HS-5 (cell line): ENCODE results near the gene CTNNA2.

ENCODE experiments used
- DNase-seq: peaks from one replicate; pipeline ENCODE4 v3.0.0-alpha.2; 2012; ENCODE audit warnings: low read depth

The CTNNA2 gene

GRCh38 chr2:79984476-79984875 is 471.6 kb downstream of the CTNNA2 start:
- DNase-seq, result no peak

GRCh38 chr2:79985145-79985544 is 472.3 kb downstream of the CTNNA2 start:
- DNase-seq, result no peak

- DNase-seq, result no peak
Observed at GRCh38 chr2:79985571-79985970, 472.7 kb downstream of the CTNNA2 start.

GRCh38 chr2:79993144-79993543 is 480.3 kb downstream of the CTNNA2 start:
- no peak for DNase-seq

GRCh38 chr2:79994161-79994560 is 481.3 kb downstream of the CTNNA2 start:
- DNase-seq, result no peak

GRCh38 chr2:79994965-79995364 is 482.1 kb downstream of the CTNNA2 start:
- no peak for DNase-seq

- DNase-seq, result no peak
Observed at GRCh38 chr2:79996709-79997108, 483.9 kb downstream of the CTNNA2 start.

GRCh38 chr2:80001701-80002101 is 488.9 kb downstream of the CTNNA2 start:
- peak; percentile 74 for DNase-seq

- no peak for DNase-seq
Observed at GRCh38 chr2:80002112-80002511, 489.3 kb downstream of the CTNNA2 start.

- DNase-seq, result no peak
Observed at GRCh38 chr2:80002568-80003157, 489.8 kb downstream of the CTNNA2 start.

- DNase-seq, result no peak
Observed at GRCh38 chr2:80007777-80008503, 495.1 kb downstream of the CTNNA2 start.

- DNase-seq, result no peak
Observed at GRCh38 chr2:80008596-80008995, 495.7 kb downstream of the CTNNA2 start.

GRCh38 chr2:80009211-80009610 is 496.4 kb downstream of the CTNNA2 start:
- no peak for DNase-seq

- DNase-seq, result no peak
Observed at GRCh38 chr2:80012061-80012460, 499.2 kb downstream of the CTNNA2 start.

GRCh38 chr2:80014637-80015036 is 501.8 kb downstream of the CTNNA2 start:
- DNase-seq, result peak; percentile 59

GRCh38 chr2:80016171-80016570 is 503.3 kb downstream of the CTNNA2 start:
- DNase-seq, result no peak

GRCh38 chr2:80019571-80020460 is 507.0 kb downstream of the CTNNA2 start:
- no peak for DNase-seq

- no peak for DNase-seq
Observed at GRCh38 chr2:80022018-80022417, 509.2 kb downstream of the CTNNA2 start.

- no peak for DNase-seq
Observed at GRCh38 chr2:80026040-80026729, 513.3 kb downstream of the CTNNA2 start.

GRCh38 chr2:80028051-80028450 is 515.2 kb downstream of the CTNNA2 start:
- no peak for DNase-seq

- DNase-seq, result no peak
Observed at GRCh38 chr2:80028584-80028983, 515.7 kb downstream of the CTNNA2 start.

- DNase-seq, result no peak
Observed at GRCh38 chr2:80030135-80030534, 517.3 kb downstream of the CTNNA2 start.
